SU-DHL-6 (cell line): ENCODE measurements around the gene SH3RF2.

ENCODE experiments used
- H2AFZ ChIP-seq: fragments of 200-600 bp; sonication (generic); 2 replicates; pipeline ENCODE4 v1.6.1; 2014; ENCODE audit warnings: low read depth, mild to moderate bottlenecking, moderate library complexity, mixed read lengths, antibody characterized with exemption, low read length; ENCODE audit not compliant: severe bottlenecking
- H3F3A ChIP-seq: fragments of 200-600 bp; shearing (Covaris generic); 2 replicates; pipeline ENCODE4 v1.6.0; 2016; ENCODE audit warnings: antibody characterized with exemption, mild to moderate bottlenecking; ENCODE audit not compliant: insufficient read depth
- H3K27ac ChIP-seq: fragments of 200-600 bp; sonication (generic); 2 replicates; pipeline ENCODE4 v1.5.1; 2016; ENCODE audit warnings: low read depth, mild to moderate bottlenecking, low read length, moderate library complexity, mixed read lengths
- H3K27me3 ChIP-seq: fragments of 200-600 bp; sonication (generic), shearing (Covaris generic); 2 replicates; pipeline ENCODE4 v1.6.0; 2014; ENCODE audit warnings: mild to moderate bottlenecking, low read length
- H3K36me3 ChIP-seq: fragments of 200-600 bp; sonication (generic); 2 replicates; pipeline ENCODE4 v1.6.1; 2014; ENCODE audit warnings: mild to moderate bottlenecking, low read length, mixed read lengths
- H3K4me2 ChIP-seq: fragments of 300-600, 200-600 bp; shearing (Covaris generic), sonication (generic); 2 replicates; pipeline ENCODE4 v1.6.0; 2014; ENCODE audit warnings: low read length, low read depth, mild to moderate bottlenecking; ENCODE audit not compliant: poor library complexity, severe bottlenecking
- H3K4me3 ChIP-seq: fragments of 200-600 bp; sonication (generic); 2 replicates; pipeline ENCODE4 v1.5.1; 2014; ENCODE audit warnings: antibody characterized with exemption, low read length, mild to moderate bottlenecking, mixed read lengths; ENCODE audit not compliant: insufficient read depth, poor library complexity, severe bottlenecking
- H3K79me2 ChIP-seq: fragments of 200-600 bp; sonication (generic); 2 replicates; pipeline ENCODE4 v1.6.1; 2014; ENCODE audit warnings: mild to moderate bottlenecking, low read length, moderate library complexity; ENCODE audit not compliant: insufficient read depth
- H3K9ac ChIP-seq: fragments of 200-600 bp; sonication (generic); 2 replicates; pipeline ENCODE4 v1.7.0; 2014; ENCODE audit warnings: mild to moderate bottlenecking, low read length
- H3K9me2 ChIP-seq: fragments of 200-600 bp; sonication (generic); replicated peaks from 2 replicates; pipeline ENCODE4 v1.6.1; 2014; ENCODE audit warnings: low read length; ENCODE audit not compliant: insufficient read depth
- H3K9me3 ChIP-seq: fragments of 200-600 bp; sonication (generic); 2 replicates; pipeline ENCODE4 v1.6.1; 2014; ENCODE audit warnings: low read length, mixed read lengths; ENCODE audit not compliant: insufficient read depth
- H4K20me1 ChIP-seq: fragments of 200-600 bp; sonication (generic); 2 replicates; pipeline ENCODE4 v1.6.1; 2014; ENCODE audit warnings: low read depth, mild to moderate bottlenecking, antibody characterized with exemption, low read length, moderate library complexity, mixed read lengths
- EZH2phosphoT487 ChIP-seq: fragments of 200-600 bp; sonication (generic), shearing (Covaris generic); conservative IDR thresholded peaks from 2 replicates; pipeline ENCODE4 v1.6.1; 2018; ENCODE audit warnings: mild to moderate bottlenecking, antibody characterized with exemption, low read length, moderate library complexity, mixed read lengths
- TF ChIP-seq, protein P1 (sequence below): fragments of 200-600 bp; sonication (generic); IDR thresholded peaks from one replicate; pipeline ENCODE4 v1.5.1; 2017; ENCODE audit warnings: antibody characterized with exemption, mild to moderate bottlenecking, low read length, moderate library complexity; ENCODE audit not compliant: insufficient read depth, poor library complexity, severe bottlenecking

Gene SH3RF2

GRCh38 chr5:146068206-146068605, 131.8 kb downstream of the SH3RF2 start:
- H3K4me3 ChIP-seq: no peak overlapping the region

DNA sequence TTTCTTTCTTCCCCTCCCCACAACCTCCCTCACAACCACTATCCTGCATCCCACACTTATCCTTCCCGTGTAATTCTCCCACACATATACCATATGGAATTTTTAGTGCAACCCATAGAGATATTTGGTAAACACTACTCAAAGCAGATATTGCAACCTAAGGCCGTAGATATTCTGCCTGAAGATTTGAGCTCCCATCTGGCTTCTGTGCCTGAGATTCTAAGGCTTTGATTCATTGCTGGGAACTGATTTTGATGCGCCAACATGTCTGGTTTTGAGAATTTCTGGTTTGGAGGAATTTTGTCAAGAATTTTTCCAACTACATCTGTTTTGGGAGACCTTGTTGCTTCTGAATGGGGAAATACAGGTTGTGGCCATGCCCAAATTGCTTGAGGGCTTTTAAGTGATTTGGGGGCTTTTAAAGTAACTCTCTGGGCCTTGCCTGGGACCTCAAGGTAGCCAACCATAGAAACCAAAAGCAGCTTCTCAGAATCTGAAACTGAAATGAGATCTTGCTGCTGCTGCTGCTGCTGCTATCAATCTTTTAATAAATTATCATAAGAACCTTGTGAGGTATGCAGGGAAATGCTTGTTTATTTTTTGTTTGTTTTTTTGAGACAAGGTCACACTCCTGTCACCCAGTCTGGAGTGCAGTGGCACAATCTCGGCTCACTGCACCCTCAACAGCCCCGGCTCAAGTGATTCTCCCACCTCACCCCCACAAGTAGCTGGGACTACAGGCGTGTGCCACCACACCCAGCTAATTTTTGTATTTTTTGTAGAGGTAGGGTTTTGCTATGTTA, 132.8 kb downstream of the SH3RF2 start:
- H3K4me2 ChIP-seq: no peak overlapping the region
- no peak for TF ChIP-seq EZH2phosphoT487
- TF ChIP-seq, protein P1, sequence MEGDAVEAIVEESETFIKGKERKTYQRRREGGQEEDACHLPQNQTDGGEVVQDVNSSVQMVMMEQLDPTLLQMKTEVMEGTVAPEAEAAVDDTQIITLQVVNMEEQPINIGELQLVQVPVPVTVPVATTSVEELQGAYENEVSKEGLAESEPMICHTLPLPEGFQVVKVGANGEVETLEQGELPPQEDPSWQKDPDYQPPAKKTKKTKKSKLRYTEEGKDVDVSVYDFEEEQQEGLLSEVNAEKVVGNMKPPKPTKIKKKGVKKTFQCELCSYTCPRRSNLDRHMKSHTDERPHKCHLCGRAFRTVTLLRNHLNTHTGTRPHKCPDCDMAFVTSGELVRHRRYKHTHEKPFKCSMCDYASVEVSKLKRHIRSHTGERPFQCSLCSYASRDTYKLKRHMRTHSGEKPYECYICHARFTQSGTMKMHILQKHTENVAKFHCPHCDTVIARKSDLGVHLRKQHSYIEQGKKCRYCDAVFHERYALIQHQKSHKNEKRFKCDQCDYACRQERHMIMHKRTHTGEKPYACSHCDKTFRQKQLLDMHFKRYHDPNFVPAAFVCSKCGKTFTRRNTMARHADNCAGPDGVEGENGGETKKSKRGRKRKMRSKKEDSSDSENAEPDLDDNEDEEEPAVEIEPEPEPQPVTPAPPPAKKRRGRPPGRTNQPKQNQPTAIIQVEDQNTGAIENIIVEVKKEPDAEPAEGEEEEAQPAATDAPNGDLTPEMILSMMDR: no peak

More at GRCh38 chr5:146068206-146068605, 131.8 kb downstream of the SH3RF2 start:
- no peaks in the 10 kb centered on the region for H3K79me2 ChIP-seq
- H3K9ac ChIP-seq: no peak overlapping the region
- H2AFZ ChIP-seq: no peak overlapping the region
- H3K9me2 ChIP-seq: no peaks in the 10 kb centered on the region
- no peak overlapping the region for H3K4me2 ChIP-seq
- H3K9me3 ChIP-seq: no peaks in the 10 kb centered on the region
- no peaks in the 10 kb centered on the region for H3K27me3 ChIP-seq
- H3K27ac ChIP-seq: no peak overlapping the region
- no peaks in the 10 kb centered on the region for H4K20me1 ChIP-seq
- no peaks in the 10 kb centered on the region for H3F3A ChIP-seq
- no peak for TF ChIP-seq EZH2phosphoT487
- TF ChIP-seq, protein P1: no peak
- H3K36me3 ChIP-seq: no peaks in the 10 kb centered on the region

DNA sequence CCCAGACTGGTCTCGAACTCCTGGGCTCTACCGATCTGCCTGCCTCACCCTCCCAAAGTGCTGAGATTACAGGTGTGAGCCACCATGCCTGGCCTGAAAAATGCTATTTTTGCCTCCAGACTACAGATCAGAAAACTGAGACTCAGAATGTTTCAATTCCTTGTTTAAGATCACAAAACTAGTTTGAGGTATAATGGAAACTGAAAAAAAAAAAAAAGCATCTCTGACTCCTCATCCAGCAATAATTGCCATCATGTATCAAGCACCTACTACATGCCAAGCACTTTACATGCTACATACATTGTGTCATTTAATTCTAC, 133.4 kb downstream of the SH3RF2 start:
- Histone ChIP-seq H3F3A (no peaks in the 10 kb centered on the region), H3K9me3 (no peaks in the 10 kb centered on the region), H3K27me3 (no peaks in the 10 kb centered on the region), H3K4me2 (no peak overlapping the region), H3K4me3 (no peak overlapping the region), H3K36me3 (no peaks in the 10 kb centered on the region), H3K9me2 (no peaks in the 10 kb centered on the region), H3K79me2 (no peaks in the 10 kb centered on the region), H2AFZ (no peak overlapping the region), H3K27ac (no peak overlapping the region), H3K9ac (no peak overlapping the region), H4K20me1 (no peaks in the 10 kb centered on the region)
- TF ChIP-seq, protein P1: no peak
- no peak for TF ChIP-seq EZH2phosphoT487

More for the DNA sequence above, 132.8 kb downstream of the SH3RF2 start:
- Histone ChIP-seq H2AFZ (no peak overlapping the region), H3K27ac (no peak overlapping the region), H4K20me1 (no peaks in the 10 kb centered on the region), H3K79me2 (no peaks in the 10 kb centered on the region), H3F3A (no peaks in the 10 kb centered on the region), H3K4me3 (no peak overlapping the region), H3K9me3 (no peaks in the 10 kb centered on the region), H3K9me2 (no peaks in the 10 kb centered on the region), H3K36me3 (no peaks in the 10 kb centered on the region), H3K27me3 (no peaks in the 10 kb centered on the region), H3K9ac (no peak overlapping the region)
